RWPE2 (cell line): ENCODE data around the gene OR5B17.

Source experiments
- ATAC-seq: fragments of 200-7000 bp; cut with Tn5 transposase; 3 replicates; pipeline ENCODE4 v1.9.1; 2021; ENCODE audit warnings: low read depth
- DNase-seq: peaks from one replicate; pipeline ENCODE4 v3.0.0-alpha.2; 2020; ENCODE audit warnings: low spot score
- H3K27ac ChIP-seq: fragments of 450-650 bp; 2 replicates; pipeline ENCODE4 v1.5.1; 2017; ENCODE audit warnings: mild to moderate bottlenecking; ENCODE audit not compliant: poor library complexity, severe bottlenecking
- H3K27me3 ChIP-seq: fragments of 250-450 bp; sonication (Bioruptor Pico); 2 replicates; pipeline ENCODE4 v1.5.1; 2021; ENCODE audit warnings: mild to moderate bottlenecking, moderate library complexity; ENCODE audit not compliant: insufficient read depth, poor library complexity, severe bottlenecking
- H3K36me3 ChIP-seq: fragments of 250-450 bp; sonication (Bioruptor Pico); 2 replicates; pipeline ENCODE4 v1.5.1; 2020; ENCODE audit warnings: low read depth, mild to moderate bottlenecking, moderate library complexity
- H3K4me1 ChIP-seq: fragments of 250-450 bp; sonication (Bioruptor Pico); 2 replicates; pipeline ENCODE4 v1.5.1; 2021; ENCODE audit warnings: mild to moderate bottlenecking, moderate library complexity; ENCODE audit not compliant: insufficient read depth, poor library complexity, severe bottlenecking
- H3K4me3 ChIP-seq: fragments of 250-450 bp; sonication (Bioruptor Pico); 2 replicates; pipeline ENCODE4 v1.5.1; 2021; ENCODE audit warnings: mild to moderate bottlenecking, moderate library complexity; ENCODE audit not compliant: severe bottlenecking
- H3K9me3 ChIP-seq: fragments of 250-450 bp; sonication (Bioruptor Pico); 2 replicates; pipeline ENCODE4 v1.5.1; 2021; ENCODE audit warnings: mild to moderate bottlenecking, moderate library complexity; ENCODE audit not compliant: severe bottlenecking
- TF ChIP-seq, protein P1 (sequence below): fragments of 450-650 bp; IDR thresholded peaks from one replicate; pipeline ENCODE4 v1.5.1; 2017; ENCODE audit warnings: mild to moderate bottlenecking, moderate library complexity; ENCODE audit not compliant: poor library complexity, severe bottlenecking

OR5B17 gene

DNA sequence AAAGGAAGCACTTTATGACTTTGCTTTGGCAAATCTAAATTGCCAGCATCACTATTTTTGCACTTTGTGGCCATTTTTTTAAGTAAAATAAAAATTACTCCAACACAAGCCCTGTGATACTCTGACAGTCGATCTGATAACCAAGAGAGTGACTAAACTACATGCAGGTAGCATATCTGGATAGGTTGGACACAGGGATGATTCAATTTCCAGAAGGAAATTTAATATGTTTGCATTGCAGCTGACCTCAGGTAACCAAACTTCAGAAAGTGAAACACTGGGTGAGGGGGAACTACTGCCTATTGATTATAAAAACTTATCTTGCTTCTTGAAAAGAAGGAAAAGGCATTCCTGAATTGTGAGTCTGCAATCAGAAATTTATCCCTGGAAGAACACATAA is 33.9 kb upstream of the OR5B17 start:
- no peak for DNase-seq
- H3K36me3 ChIP-seq: no peaks in the 10 kb centered on the region
- peak; percentile 87 for ATAC-seq
- TF ChIP-seq, protein P1, sequence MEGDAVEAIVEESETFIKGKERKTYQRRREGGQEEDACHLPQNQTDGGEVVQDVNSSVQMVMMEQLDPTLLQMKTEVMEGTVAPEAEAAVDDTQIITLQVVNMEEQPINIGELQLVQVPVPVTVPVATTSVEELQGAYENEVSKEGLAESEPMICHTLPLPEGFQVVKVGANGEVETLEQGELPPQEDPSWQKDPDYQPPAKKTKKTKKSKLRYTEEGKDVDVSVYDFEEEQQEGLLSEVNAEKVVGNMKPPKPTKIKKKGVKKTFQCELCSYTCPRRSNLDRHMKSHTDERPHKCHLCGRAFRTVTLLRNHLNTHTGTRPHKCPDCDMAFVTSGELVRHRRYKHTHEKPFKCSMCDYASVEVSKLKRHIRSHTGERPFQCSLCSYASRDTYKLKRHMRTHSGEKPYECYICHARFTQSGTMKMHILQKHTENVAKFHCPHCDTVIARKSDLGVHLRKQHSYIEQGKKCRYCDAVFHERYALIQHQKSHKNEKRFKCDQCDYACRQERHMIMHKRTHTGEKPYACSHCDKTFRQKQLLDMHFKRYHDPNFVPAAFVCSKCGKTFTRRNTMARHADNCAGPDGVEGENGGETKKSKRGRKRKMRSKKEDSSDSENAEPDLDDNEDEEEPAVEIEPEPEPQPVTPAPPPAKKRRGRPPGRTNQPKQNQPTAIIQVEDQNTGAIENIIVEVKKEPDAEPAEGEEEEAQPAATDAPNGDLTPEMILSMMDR: no peak
- H3K27ac ChIP-seq: peak overlapping the region; percentile 96
- no peaks in the 10 kb centered on the region for H3K27me3 ChIP-seq
- H3K9me3 ChIP-seq: peaks cover 2% of the 10 kb centered on the region
- H3K4me3 ChIP-seq: no peak overlapping the region
- peaks cover 35% of the 10 kb centered on the region for H3K4me1 ChIP-seq

DNA sequence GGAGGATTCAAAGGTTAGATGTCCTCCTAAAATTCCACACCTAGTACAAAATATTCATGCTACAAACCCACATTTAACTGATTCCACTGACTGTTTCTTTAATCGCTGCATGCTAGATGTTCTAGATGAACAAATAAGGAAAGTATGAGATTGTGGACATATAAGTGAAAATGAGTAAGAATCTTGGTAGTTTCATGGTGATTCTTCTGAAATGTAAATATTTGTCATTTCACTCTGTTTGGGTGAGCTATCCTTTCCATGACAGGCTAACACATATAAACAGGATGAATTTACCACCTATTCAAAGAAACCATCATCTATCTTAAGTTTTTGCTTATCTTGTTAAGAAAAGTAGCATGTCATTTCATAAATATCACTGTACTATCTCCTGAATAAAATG is 33.0 kb upstream of the OR5B17 start:
- Histone ChIP-seq H3K36me3 (no peaks in the 10 kb centered on the region), H3K9me3 (peaks cover 2% of the 10 kb centered on the region), H3K27me3 (no peaks in the 10 kb centered on the region), H3K27ac (peak overlapping the region; percentile 96), H3K4me3 (no peak overlapping the region), H3K4me1 (peaks cover 35% of the 10 kb centered on the region)
- TF ChIP-seq, protein P1: no peak
- ATAC-seq (peak; percentile 44), DNase-seq (no peak)

DNA sequence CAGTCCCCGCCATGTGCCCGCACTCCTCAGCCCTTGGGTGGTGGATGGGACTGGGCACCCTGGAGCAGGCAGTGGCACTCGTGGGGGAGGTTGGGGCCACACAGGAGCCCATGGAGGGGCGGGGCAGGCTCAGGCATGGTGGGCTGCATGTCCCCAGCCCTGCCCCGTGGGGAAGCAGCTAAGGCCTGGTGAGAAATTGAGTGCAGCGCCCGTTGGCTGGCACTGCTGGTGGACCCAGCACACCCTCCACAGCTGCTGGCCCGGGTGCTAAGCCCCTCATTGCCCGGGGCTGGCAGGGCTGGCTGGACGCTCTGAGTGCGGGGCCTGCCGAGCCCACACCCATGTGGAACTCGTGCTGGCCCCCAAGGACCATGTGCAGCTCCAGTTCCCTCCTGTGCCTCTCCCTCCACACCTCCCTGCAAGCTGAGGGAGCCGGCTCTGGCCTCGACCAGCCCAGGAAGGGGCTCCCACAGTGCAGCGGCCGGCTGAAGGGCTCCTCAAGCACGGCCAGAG is 31.7 kb upstream of the OR5B17 start:
- Histone ChIP-seq H3K27ac (peak overlapping the region; percentile 96), H3K36me3 (no peaks in the 10 kb centered on the region), H3K27me3 (no peaks in the 10 kb centered on the region), H3K4me3 (no peak overlapping the region), H3K4me1 (peaks cover 35% of the 10 kb centered on the region), H3K9me3 (peaks cover 2% of the 10 kb centered on the region)
- DNase-seq: peak; percentile 44
- no peak for ATAC-seq
- TF ChIP-seq, protein P1: no peak

DNA sequence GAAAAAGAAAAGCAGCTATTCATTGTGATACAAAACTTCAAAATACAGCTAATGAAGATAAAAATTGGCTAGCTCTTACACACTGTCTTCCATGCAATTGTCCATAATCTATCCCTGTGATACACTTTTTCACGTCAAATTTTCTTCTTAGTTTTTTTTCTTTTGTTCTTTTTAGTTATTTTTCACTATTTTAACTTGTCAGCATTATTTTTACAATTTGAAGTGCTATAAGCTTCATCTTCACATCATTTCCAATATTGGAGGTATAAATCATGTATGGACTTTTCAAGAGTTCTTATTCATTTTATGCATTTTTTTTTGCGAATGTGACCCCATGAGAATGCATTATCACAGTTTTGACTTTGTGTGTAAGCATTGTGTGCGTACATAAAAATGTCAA is 4.1 kb downstream of the OR5B17 start:
- Histone ChIP-seq H3K4me1 (no peaks in the 10 kb centered on the region), H3K4me3 (no peak overlapping the region), H3K9me3 (no peaks in the 10 kb centered on the region), H3K36me3 (no peaks in the 10 kb centered on the region), H3K27me3 (no peaks in the 10 kb centered on the region), H3K27ac (no peak overlapping the region)
- no peak for ATAC-seq
- TF ChIP-seq, protein P1: no peak
- no peak for DNase-seq

DNA sequence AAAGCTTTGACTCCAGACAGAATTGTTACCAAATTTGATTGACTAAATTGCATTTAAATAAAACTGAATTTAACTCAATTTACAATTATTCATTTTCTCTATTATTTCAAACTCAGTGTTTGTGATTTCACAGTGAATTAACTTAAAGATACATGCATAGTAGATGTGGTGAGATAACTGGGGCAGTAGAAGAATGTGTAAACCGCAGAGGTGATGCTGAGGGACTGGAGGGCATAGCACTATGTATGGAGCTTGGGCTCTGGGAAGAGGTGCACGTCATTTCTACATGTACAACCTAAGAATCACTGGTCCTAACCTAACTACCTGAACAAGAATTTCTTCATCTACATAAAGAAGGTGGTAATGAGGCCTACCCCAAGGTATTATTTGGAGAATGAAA is 13.7 kb downstream of the OR5B17 start:
- Histone ChIP-seq H3K4me1 (no peaks in the 10 kb centered on the region), H3K4me3 (no peak overlapping the region), H3K36me3 (no peaks in the 10 kb centered on the region), H3K27me3 (no peaks in the 10 kb centered on the region), H3K9me3 (no peaks in the 10 kb centered on the region), H3K27ac (no peak overlapping the region)
- ATAC-seq: no peak
- DNase-seq: no peak
- TF ChIP-seq, protein P1: no peak
